D341Med (cell line): ENCODE measurements around the gene KRTAP4-16.
"Not testable (repeated sequence)": the region's sequence is repeated elsewhere in the genome, so short reads cannot be mapped to it uniquely, and the experiment has no call there.

ENCODE experiments used
- DNase-seq: peaks from one replicate; pipeline ENCODE4 v3.0.0; 2012; ENCODE audit warnings: low spot score

KRTAP4-16 gene

DNA sequence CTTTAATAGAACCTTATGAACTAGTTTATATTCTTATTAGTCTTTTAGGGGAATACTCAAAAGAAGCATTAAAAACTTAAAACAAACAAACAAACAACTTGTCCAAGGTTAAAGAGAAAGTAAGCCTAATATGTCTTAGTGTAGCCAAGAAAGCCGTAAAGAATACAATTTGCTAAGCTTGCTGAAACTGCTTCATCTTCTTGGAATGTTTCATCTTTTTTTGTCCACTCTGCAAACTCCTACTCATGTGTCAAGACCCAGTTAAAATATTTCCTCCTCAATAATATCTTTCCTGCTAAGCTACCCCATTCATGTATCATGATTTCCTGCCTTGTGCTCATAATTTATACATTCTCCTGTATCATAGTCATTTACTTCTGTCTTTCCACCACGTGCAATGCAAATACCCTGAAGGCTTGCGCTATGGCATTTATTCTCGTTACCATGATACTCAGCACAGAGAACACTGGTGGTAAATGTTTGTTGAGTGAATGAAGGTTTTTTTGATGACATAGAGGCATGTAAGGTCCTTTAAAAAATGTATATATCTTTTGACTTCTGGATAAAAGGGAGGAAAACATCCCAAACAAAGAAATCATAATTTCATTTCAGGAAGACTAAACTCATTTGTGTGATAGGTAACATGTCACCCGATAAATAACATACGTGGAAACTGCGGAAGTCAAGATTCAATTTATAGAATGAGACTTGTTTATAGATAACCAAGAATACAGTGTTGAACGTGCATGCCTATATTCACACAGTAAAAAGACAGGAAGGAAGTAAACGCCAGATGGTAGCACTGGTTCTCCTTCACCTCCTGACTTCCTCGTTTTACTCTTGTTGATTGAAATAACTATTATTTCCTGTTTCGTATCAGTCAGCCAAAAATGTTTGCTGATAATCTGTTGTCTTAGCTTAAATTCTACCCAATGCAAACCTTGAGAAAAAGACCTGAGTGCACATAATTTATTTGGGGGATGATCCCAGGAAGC, 18.0 kb upstream of the KRTAP4-16 start:
- not testable (repeated sequence) for DNase-seq

- no peak for DNase-seq
These were observed 16.7 kb upstream of the KRTAP4-16 start for GRCh38 chr17:41118721-41119120.

DNA sequence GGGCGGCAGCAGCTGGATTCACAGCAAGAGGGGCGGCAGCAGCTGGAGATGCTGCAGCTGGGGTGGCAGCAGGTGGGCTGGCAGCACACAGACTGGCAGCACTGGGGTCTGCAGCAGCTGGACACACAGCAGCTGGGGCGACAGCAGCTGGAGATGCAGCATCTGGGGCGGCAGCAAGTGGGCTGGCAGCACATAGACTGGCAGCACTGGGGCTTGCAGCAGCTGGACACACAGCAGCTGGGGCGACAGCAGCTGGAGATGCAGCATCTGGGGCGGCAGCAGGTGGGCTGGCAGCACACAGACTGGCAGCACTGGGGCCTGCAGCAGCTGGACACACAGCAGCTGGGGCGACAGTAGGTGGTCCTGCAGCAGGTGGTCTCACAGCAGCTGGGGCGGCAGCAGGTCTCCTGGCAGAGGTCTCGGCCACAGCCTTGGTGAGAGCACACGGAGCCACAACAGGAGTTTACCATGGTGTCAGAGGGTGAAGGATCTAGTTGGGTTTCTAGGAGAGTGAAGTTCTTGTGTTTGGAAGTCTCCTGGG, 15.9 kb upstream of the KRTAP4-16 start, which contains the start of gene KRTAP4-11:
Gene KRTAP4-11 (minus strand): TSS at position 528 of the 541 bp plus-strand sequence. CDS start 58 bp downstream, at position 470.
- DNase-seq: not testable (repeated sequence)

DNA sequence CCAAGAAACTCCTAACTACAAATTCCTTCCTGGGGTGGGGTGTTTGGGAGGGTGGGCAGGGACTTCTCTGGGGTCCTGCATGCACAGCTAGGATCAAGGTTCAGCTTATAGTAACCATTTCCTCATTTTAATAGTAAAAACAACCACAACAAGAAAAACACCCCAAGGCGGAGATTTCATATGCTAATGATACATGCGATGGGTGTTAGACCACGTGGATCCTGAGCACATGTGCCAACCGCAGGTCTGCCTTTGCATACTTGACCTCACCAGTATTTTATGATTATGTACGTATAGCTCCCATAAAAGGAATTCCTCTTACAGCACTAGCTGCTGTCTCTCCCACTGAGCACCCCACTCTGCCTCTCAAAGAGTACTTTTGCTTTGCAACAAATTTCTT, 14.3 kb upstream of the KRTAP4-16 start:
- DNase-seq: no peak

DNA sequence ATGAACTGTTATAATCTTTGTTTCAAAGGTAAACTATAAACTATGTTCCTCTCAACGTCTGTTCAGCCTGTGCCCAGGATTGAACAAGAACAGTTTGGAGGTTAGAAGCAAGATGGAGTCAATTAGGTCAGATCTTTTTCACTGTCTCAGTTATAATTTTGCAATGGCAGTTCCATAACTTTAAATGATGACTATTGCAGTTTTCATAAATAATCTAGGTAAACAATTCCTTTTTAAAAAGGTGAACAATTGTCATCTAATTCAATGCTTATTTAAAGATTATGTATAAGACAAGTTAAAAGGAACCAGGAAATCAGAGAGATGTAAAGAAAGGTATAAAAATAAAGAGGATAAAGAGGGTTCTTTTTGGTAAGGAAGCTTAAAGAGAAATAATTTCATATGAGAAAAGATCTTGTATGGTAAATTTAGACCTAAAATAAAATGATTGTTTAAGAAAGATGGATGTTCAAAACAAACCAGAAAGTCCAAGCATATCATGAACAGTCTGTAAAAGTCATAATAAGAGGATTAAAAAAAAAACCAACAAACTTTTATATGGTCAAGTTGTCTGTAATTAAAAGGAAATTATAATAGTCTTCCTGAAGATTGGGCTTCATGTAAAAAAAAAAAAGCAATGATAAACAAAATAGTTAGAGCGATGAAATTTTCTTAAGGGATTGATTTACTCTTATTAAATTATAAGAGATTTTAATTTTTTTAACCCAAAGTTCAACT, 9.3 kb upstream of the KRTAP4-16 start:
- DNase-seq: no peak

GRCh38 chr17:41108728-41109386, 6.8 kb upstream of the KRTAP4-16 start:
- DNase-seq: not testable (repeated sequence)

GRCh38 chr17:41107941-41108450, 6.0 kb upstream of the KRTAP4-16 start:
- no peak for DNase-seq

DNA sequence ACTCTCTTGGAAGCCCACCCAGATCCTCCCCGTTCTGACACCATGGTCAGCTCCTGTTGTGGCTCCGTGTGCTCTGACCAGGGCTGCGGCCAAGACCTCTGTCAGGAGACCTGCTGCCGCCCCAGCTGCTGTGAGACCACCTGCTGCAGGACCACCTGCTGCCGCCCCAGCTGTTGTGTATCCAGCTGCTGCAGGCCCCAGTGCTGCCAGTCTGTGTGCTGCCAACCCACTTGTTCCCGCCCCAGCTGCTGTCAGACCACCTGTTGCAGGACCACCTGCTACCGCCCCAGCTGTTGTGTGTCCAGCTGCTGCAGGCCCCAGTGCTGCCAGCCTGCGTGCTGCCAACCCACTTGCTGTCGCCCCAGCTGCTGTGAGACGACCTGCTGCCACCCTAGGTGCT, 3.3 kb upstream of the KRTAP4-16 start, which contains the start of gene KRTAP4-9:
Gene KRTAP4-9 (plus strand): TSS at position 43 of the 400 bp plus-strand sequence. CDS start 0 bp downstream, at position 43.
- DNase-seq: not testable (repeated sequence)

- DNase-seq: not testable (repeated sequence)
These were observed 2.5 kb upstream of the KRTAP4-16 start for GRCh38 chr17:41104386-41105038.

DNA sequence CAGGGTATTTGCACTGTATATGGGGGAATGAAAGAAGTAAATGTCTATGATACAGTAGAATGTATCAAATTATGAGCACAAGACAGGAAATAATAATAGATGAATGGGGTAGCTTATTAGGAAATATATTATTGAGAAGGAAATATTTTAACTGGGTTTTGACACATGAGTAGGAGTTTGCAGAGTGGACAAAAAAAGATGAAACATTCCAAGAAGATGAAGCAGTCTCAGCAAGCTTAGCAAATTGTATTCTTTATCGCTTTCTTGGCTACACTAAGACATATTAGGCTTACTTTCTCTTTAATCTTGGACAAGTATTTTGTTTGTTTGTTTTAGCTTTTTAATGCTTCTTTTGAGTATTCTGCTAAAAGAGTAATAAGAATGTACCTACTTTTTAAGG, 1.9 kb upstream of the KRTAP4-16 start:
- DNase-seq: no peak

DNA sequence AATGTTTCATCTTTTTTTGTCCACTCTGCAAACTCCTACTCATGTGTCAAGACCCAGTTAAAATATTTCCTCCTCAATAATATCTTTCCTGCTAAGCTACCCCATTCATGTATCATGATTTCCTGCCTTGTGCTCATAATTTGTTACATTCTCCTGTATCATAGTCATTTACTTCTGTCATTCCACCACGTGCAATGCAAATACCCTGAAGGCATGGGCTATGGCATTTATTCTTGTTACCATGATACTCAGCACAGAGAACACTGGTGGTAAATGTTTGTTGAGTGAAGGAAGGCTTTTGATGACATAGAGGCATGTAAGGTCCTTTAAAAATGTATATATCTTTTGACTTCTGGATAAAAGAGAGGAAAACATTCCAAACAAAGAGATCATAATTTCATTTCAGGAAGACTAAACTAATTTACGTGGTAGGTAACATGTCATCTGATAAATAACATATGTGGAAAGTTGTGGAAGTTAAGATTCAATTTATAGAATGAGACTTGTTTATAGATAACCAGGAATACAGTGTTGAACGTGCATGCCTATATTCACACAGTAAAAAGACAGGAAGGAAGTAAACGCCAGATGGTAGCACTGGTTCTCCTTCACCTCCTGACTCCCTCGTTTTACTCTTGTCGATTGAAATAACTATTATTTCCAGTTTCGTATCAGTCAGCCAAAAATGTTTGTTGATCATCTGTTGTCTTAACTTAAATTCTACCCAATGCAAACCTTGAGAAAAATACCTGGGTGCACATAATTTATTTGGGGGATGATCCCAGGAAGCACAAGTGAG, 2.1 kb downstream of the KRTAP4-16 start:
- DNase-seq: not testable (repeated sequence)

DNA sequence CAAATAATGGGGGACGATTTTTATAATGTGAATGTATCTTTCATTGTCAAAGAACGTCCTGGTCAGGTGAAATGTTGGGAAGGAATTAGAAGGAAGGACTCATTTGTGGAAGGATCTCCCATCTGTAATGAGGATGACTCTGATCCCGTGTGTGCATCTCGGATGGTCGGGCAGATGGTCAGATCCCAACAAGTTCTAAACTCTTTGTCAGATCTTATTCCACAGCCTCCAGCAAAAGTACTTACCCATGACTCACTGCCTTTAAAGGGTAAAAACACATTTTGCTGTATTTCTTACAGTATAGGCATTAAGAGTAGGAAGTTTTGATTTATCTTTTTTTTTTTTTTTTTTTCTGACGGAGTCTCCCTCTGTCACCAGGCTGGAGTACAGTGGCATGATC, 3.5 kb downstream of the KRTAP4-16 start:
- no peak for DNase-seq

- no peak for DNase-seq
These were observed 4.0 kb downstream of the KRTAP4-16 start, which contains the start of gene KRTAP4-8 for GRCh38 chr17:41098042-41098441. Gene KRTAP4-8, minus strand, starts transcription at chr17:41098142. Its CDS starts 58 bp downstream, at chr17:41098084.

GRCh38 chr17:41096055-41096454, 6.0 kb downstream of the KRTAP4-16 start:
- no peak for DNase-seq

DNA sequence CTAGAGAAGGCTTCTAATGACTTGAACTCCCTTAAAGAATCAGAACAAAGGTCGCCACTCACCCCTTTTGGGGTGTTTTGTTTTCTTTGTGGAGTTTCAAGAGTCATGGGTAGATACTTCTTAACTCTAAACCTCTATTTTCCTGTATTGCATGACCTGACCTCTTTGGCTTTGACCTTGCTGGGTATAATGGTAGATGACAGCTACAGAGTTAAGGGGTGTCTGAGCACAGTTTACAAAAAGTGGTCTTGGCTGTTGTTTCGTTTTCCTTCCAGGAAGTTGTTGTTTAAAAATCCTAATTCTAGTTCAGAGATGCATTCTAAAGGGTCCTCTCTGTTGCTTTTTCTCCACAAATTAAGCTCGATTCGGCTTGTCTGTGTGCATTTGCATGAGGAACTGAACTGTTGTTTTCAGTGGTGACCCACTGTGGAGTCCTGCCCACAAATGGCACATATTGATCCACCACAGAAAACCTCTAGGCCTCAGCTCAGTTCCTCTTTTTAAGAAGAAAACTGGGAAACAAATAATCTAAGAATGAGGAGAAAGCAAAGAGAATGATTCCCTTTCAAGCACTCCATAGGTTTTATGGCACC, 13.2 kb downstream of the KRTAP4-16 start:
- not testable (repeated sequence) for DNase-seq

DNA sequence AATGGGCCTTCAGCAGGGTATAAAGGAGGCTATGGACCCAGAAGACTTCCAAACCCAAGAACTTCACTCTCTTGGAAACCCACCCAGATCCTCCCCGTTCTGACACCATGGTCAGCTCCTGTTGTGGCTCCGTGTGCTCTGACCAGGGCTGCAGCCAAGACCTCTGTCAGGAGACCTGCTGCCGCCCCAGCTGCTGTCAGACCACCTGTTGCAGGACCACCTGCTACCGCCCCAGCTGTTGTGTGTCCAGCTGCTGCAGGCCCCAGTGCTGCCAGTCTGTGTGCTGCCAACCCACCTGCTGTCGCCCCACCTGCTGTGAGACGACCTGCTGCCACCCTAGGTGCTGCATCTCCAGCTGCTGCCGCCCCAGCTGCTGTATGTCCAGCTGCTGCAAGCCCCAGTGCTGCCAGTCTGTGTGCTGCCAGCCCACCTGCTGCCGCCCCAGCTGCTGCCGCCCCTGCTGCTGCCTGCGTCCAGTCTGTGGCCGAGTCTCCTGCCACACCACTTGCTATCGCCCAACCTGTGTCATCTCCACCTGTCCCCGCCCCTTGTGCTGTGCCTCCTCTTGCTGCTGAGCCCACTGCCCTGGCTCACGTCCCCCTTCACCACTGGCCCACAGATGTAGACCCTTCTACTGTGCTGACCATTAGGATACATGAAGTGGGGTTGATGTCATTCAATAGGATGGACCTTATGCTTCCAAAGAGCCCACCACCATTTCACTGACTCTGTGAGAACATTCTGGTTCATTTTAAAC, 17.7 kb downstream of the KRTAP4-16 start, which contains the start of gene KRTAP4-7:
Gene KRTAP4-7 (plus strand): TSS at position 51 of the 757 bp plus-strand sequence. CDS start 57 bp downstream, at position 108.
- not testable (repeated sequence) for DNase-seq

DNA sequence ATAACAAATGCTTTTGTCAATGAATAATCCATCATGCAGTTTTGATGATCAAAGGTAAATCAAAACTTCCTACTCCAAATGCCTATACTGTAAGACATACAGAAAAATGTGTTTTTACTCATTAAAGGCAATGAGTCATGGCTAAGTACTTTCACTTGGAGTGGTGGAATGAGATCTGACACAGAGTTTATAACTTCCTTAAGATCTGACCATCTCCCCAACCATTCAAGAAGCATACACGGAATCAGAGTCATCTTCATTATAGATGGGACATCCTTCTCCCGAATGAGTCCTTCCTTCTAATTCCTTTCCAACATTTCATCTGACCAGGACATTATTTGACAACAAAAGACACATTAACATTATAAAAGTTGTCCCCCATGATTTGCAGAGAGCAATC, 18.6 kb downstream of the KRTAP4-16 start:
- DNase-seq: not testable (repeated sequence)

GRCh38 chr17:41082626-41083025, 19.4 kb downstream of the KRTAP4-16 start:
- DNase-seq: no peak

GRCh38 chr17:41076788-41077187, 25.2 kb downstream of the KRTAP4-16 start:
- no peak for DNase-seq
